ENCODE results near the gene ATRAID. TPM values are rescaled to one million over a fixed set of nuclear protein-coding genes. Genes with fewer than 3 reads are reported as not detected.
"Not testable (repeated sequence)": the region's sequence is repeated elsewhere in the genome, so short reads cannot be mapped to it uniquely, and the experiment has no call there.

ATRAID gene, protein sequence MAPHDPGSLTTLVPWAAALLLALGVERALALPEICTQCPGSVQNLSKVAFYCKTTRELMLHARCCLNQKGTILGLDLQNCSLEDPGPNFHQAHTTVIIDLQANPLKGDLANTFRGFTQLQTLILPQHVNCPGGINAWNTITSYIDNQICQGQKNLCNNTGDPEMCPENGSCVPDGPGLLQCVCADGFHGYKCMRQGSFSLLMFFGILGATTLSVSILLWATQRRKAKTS
- total RNA-seq, result 43.7 TPM

DNA sequence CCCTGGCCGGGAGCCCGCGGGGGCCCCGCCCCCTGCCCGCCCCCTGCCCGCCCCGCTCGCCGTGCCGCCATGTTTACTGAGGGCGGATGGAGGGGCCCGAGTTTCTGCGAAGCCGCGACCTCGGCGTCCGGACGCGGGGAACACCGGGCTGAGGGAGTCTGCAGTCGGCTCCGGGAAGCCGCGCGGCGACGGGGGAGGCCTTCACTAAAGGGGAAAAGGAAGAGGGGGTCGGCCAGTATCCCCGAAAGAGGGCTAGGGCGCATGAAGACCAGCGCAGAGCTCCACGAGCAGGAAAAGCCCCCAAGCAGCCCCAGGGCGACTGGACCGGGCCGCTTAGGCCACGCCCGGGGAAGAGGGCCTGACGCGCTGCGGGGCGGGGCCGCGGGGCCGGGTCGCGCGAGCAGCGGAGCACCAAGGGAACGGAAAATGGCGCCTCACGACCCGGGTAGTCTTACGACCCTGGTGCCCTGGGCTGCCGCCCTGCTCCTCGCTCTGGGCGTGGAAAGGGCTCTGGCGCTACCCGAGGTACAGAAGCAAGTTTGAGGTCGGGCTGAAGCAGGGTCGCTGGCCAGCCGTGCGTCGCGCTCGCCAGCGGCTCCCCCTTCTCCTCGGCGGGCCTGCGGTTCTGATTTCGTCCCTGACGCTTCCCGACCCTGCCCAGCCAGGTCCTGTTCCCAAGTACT lies at the start of gene ATRAID, which contains the start of gene SLC5A6:
Gene ATRAID, plus strand, starts transcription at position 99 of the 683 bp plus-strand sequence. Its CDS starts 328 bp downstream, at position 427.
Gene SLC5A6, minus strand, starts transcription at position 326 of the 683 bp plus-strand sequence. CDS start 4,618 bp downstream, outside the sequence.
- DNase-seq, result peak; percentile 87

DNA sequence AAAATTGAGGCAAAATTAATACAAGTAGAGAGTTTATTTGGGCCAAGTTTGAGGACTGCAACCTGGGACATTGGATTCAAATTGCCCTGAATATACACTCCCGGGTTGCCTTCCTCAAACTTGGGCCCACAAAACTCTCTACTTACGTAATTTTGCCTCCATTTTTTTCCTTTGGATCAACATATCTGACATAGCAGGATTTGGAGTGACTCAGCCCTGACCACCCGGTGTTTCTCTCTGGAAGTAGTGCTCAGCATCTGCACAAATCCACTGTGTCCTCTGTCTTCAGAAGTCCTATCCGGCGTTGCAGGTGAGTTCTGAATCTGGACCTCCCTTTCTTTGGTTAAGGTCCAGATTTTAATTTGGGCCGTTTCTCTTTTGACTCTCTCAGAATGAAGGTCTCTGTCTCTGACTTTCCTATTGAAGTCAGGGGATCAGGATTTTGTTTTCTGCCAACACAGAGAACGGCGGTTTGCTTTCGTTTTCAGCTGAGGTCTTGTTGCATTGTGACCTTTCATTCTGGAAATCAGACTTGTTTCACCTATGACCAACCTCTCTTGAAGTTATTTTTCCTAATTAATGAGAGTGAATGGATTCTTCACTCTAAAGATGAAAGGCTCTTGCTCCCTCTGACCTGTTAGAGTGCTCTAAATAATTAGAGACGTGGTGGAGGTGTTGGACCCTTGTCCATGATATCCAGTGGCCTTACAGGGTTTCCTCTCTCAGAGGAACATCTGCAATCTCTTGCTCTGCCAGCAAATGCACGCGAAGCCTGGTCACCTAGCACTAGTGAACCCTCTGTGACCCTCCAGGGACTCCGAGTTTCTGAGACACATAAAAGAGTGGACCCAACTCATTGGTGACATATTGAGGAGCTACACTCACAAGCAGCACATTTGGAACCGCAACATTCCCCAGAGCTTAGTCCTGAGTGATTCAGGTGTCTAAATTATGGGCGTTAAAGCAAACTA lies 49.4 kb upstream of the ATRAID start:
- no peak for DNase-seq

DNA sequence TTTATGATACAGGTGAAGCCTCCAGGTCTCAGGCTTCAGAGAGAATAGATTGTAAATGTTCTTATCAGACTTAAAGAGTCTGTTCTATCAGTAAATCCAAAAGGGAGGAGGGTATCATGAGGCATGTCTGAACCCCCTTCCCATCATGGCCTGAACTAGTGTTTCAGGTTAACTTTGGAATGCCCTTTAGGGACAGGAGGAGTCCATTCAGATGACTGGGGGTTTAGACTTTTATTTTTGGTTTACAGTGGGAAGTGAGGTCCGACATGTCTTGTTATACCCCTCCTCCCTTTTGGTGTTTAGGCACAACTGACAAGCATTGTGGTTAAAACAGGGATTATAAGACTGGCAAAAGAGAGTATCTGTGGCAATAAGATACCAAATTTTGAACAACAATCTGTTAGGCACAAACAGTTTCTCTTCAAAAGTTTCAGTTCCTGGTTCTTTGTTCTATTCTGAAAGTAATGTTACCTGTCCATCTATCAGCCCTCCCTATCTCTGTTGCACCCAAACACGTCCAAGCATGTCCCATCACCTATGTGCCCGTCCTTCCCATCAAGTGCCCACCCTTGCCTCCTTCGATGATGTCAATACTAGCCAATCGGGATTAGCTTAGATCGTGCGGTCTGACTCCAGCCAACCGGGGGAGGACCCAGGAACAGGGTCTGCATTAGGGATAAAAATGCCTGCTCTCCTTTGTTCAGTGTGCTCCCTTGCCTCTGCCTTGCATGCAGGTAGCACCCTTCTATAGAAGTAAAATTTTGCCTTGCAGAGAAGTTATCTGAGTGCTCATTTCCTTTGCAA lies 46.7 kb upstream of the ATRAID start:
- DNase-seq, result no peak

DNA sequence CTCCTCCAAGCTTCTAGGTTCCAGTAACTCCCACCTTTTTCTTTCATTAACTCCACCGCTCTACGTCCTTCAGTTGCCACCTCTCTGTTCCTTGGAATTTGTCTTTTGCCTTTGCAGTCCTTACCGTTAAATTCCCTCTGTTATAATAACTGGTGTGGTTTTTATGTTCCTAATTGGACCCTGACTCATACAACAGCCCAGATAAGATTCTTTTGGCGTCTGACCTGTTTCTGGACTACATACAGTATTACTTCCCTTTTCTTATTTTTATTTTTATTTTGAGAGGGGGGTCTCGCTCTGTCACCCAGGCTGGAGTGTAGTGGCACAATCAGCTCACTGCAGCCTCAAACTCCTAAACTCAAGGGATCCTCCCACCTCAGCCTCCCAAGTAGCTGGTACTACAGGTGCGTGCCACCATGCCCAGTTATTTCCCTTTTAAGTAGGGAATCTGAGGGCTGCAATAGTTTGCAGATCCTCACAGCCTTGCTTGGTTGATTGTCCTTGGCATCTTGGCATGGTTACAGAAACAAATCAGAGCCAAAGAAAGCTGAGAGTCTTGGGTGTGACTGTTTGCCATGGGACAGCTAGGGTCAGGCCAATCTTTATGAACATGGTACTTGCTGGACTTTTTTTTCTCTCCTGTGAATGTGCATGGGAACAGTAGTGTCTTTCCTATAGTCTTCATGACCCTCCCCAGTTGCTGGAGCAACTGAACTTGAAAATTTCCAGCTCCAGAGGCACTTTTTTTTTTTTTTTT lies 41.1 kb upstream of the ATRAID start:
- no peak for DNase-seq

DNA sequence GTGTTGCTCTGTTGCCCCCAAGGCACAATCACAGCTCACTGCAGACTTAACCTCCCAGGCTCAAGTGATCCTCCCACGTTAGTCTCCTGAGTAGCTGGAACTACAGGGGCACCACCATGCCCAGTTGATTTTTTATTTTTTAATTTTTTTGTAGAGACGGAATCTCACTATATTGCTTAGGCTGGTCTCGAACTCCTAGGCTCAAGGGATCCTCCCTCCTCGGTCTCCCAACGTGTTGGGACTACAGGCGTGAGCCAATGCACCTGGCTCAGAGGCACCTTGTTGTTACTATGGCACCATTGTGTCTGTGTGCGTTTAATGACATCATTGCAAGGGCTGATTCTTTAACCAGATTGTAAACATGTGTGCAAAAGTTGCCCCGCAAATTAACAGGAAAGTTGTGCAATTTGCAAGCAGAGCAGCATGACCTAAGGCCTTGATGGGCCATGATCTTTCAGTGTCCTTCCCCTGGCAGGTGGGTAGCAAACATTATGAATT lies 40.4 kb upstream of the ATRAID start:
- no peak for DNase-seq

DNA sequence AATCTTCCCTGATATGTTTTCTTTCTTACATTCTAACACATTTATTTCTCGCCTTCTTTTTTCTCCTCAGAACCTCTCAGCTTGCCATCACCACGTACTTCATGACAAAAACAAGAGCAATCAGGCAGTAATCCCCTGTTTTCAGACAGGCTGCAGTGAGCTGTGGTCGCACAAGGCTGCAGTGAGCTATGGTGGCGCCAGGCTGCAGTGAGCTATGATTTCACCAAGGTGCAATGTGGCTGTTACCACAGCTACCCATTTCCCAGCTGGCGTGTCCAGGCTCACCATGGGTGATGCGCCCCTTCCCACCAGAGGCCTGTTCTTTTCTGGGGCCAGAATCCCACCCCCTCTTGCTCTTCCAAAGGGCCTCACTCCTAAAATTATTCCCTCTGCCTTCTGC lies 37.2 kb upstream of the ATRAID start:
- no peak for DNase-seq

DNA sequence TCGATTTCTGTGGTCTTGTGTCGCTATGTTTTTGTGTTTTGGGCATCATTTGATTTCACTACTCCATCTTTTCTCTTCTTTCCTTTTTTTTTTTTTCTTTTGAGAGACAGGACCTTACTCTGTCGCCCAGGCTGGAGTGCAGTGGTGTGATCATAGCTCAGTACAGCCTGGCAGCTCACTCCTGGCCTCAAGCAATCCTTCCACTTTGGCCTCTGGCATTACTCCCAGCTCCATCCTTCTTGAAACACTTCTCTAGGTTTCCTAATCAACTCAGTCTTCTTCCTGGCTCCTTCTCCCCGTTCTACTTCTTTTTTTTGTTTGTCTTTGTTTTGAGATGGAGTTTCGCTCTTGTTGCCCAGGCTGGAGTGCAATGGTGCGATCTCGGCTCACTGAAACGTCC lies 36.5 kb upstream of the ATRAID start:
- no peak for DNase-seq

DNA sequence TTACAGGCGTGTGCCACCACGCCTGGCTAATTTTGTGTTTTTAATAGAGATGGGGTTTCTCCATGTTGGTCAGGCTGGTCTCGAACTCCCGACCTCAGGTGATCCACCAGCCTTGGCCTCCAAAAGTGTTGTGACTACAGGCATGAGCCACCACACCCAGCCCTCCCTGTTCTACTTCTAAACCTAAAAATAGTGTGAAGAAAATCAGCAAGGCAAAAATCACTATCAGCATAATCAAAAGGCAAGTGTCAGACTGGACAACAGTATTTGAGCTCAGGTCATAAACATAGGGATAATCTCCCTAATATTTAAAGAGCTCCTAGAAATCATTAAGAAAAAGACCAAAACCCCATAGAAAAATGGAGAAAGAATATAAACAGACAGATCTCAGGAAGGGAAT lies 36.1 kb upstream of the ATRAID start:
- DNase-seq, result not testable (repeated sequence)

DNA sequence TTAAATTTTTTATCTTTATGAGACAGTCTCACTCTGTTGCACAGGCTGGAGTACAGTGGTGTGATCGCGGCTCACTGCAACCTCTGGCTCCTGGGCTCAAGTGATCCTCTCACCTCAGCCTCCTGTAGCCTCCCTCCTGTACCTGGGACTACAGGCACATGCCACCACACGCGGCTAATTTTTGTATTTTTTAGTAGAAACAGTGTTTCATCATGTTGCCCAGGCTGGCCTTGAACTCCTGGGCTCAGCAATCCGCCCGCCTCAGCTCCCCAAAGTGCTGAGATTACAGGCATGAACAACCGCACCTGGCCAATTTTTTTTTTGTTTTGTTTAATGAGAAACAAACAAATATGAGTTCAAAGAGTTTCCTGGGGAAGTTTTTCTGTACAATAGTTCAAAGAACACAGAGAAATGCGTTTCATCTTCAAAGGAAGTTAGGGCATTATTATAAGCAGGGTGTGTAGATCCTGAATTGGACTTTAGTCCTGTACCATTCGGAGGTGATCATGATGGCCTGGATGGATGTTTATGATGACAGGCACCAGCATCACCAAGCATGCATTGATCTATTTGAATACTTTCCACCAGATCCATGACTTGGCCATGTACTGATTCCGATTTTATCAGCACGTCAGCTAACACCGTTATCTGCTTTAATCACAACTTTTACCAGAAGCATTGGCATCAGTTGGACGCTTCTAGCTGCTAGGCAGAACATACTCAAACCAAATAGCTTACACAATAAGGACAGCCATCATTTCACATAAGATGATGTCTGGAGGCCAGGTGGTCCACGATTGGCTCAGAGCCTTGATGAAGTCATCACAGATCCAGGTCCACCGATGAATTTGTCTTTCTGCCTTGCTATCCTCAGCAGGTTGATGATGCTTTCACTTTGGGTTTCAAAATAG lies 34.1 kb upstream of the ATRAID start:
- no peak for DNase-seq

DNA sequence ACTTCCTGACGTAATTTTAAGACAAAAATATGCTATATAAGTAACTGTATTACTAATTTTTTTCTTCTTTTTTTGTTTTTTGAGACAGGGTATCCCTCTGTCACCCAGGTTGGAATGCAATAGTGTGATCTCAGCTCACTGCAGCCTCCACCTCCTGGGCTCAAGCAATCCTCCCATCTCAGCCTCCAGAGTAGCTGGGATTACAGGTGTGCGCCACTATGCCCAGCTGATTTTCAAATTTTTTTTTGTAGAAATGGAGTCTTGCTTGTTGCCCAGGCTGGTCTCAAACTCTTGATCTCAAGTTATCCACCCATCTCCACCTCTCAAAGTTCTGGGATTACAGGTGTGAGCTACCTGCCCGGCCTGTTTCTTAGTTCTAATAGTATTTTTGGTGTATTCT lies 33.4 kb upstream of the ATRAID start:
- no peak for DNase-seq

DNA sequence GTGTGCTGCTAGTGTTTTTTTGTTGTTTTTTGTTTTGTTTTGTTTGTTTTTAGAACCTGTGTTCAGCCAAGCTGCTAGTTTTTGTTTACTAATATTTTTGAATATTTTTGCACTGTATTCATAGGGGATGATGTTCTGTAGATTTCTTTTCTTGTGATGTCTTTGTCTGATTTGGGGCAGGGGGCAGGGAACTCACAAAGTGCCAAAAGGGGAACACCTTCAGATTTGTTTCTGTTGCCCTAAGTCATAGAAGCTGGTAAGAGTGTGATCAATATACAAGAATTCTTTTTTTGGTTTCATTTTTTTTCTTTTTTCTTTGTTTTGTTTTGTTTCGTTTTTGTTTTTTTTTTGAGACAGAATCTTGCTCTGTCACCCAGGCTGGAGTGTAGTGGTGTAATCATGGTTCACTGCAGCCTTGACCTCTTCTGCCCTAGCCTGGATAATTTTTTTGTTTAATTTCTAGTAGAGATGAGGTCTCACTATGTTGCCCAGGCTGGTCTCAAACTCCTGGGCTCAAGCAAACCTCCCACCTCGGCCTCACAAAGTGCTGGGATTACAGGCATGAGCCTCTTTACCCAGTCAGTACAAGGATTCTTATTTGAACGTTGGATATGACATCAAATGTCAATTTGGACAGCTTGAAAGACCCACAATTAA lies 32.4 kb upstream of the ATRAID start:
- no peak for DNase-seq

DNA sequence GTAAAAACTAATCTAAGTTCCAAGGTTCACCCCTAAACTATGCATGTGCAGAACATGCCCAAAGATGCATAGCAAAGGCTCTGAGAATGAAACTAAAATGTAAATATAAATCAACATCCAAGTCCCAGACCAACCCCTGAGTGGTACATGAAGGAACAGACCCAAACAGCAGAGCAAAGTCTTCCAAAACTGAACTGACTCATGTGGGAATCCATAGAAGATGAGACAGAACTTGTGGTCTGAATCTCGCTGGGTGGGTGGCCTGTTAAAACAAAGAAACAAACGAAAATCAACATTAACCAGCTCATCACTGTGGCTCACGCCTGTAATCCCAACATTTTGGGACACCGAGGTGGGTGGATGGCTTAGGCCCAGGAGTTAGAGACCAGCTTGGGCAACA lies 29.5 kb upstream of the ATRAID start:
- DNase-seq, result no peak

DNA sequence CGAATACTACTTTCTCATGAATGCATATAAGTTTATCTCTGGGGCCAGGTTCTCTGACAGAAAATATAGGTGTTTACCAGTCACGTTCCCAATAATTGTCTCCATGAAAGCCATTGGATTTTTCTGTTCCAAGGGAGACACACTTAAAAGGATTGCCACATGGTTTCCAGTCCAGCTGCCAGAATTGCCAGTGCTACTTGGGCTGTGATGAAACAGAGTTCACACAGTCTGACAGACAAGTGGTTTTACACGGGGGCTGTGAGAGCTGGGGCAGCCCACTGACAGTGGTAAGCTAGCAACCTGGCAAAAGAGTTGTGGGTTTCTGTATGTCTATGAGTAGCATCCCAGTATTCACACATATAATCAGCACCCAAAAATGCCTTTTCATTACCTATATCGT lies 27.7 kb upstream of the ATRAID start:
- DNase-seq, result no peak

DNA sequence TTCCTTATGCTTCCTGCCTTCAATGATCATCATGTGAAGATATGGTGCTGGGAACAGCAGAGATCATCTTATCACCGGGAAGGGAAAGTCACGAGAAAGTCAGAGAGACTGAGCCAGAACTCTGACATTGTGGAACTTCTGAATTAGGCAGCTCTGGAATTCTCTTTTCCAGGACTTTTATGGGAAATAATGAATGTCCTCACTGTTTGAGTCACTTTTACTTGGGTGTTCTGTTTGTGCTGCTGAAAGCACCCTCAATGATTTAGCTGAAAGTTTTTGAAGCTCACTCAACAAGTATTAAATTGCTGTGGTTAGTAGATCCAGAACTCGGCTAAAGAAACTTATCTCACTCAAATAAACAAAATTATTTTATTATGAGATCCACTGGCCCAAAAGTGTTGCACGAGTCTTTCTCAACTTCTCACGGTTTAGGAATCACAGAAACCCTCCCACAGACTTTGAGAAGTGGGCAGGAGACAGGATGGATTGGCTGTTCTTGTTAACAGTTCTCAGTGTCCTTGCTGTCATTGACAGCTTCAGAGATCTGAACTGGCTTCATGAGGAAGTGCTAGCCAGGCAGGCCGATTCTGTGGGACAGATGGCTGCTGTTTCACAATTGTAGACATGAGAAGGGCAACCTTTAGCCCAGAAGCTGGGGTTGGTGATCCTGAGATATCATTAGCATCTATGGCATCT lies 26.4 kb upstream of the ATRAID start:
- no peak for DNase-seq

DNA sequence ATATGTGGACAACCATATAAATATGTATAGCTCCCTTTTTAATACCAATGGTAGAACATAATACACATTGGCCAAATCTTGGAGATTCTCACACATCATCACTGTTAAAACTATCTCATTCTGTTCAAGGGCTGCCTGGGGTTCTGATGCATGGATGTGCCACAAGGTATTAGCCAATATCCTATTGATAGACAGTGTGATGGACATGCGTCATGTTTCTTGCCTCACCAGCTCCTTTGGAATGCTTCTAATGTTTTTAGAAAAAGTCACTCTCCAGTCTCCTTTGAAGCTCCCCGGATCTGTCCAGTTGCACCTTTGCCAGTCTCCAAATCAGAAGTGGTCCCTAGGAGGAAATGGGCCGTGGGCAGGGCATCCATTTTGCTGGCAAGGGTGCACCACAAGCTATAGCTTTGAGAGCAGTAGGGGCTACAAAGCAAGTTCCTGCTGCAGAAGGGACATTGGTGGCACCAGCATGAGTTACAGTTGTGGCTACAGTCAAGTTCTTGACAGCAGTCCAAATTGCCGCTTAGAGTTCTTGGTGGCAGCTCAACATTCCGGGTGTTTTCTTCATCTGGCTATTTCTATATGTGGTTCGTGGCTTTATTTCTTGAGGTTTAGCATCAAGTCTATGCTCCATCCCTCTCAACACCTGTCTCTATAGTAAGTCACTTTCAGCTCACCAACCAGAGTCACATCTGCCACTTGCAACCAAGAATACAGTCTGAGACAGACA lies 25.1 kb upstream of the ATRAID start:
- DNase-seq, result no peak

DNA sequence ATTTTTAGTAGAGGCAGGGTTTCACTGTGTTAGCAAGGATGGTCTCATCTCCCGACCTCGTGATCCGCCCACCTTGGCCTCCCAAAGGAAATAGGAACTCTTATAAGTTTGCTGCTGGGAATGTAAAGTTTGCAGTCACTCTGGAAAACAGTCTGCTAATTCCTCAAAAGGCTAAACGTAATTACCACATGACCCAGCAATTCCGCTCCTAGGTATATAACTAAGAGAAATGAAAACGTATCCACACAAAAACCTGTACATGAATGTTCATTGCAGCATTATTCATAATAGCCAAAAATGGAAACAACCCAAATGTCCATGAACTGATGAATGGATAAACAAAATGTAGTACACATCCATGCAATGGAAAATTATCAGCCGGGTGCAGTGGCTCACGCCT lies 21.9 kb upstream of the ATRAID start:
- DNase-seq, result no peak

DNA sequence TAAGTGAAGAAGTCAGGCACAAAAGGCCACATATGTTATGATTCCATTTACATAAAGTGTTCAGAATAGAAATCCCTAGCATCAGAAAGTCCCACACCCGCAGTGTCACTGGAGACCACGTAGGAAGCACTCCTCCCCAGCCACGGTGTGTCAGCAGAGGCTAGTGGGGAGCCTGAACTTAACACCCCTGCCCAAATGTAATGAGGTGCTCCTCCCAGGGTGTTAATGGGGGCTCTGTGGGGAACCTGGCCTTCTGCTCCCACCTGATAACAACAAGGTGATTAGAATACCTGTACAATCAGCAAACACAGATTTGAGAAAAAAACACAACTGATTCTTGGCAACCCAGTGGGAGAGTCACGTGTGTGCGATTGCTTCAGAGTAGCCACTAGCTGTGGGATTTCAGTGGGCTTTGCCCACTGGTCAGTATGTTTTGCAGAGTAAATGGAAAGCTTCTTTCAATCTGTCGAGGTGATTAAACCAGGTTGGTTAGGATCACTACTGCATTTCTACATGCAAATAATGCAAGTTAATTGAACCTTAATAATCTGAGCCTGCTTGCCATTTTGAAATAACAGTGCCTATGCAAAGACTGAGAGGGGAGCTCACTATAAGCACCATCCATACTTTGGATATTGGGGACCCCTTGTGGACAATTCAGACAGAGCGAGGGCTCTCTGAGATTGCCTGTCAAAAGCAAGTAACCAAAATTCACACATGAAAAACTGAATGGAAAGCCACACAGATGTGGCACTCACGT lies 20.6 kb upstream of the ATRAID start:
- no peak for DNase-seq

Data from occipital lobe (tissue), 2 donors.